Stimulated activated CD8-positive, alpha-beta memory T cell treated with anti-CD3 and anti-CD28 coated beads, Interleukin-4, amount 100 ng/mL, for 1 hour (primary cell): ENCODE data around the gene MYO18A.

Source experiments
- DNase-seq, 2 donors: peaks; one replicate each; pipeline ENCODE4 v3.0.0-alpha.2; 2020; ENCODE audit warnings: low read depth in 2 of 2, low spot score in 1 of 2

MYO18A gene

GRCh38 chr17:29124925-29125273, 55.3 kb downstream of the MYO18A start:
- DNase-seq, result no peak

GRCh38 chr17:29124135-29124924, 55.9 kb downstream of the MYO18A start:
- no peak for DNase-seq

- DNase-seq, result no peak
Observed at GRCh38 chr17:29123111-29123510, 57.1 kb downstream of the MYO18A start.

GRCh38 chr17:29121442-29121841, 58.8 kb downstream of the MYO18A start:
- no peak for DNase-seq

- no peak for DNase-seq
Observed at GRCh38 chr17:29120433-29120832, 59.8 kb downstream of the MYO18A start.

- DNase-seq, result no peak
Observed at GRCh38 chr17:29119265-29119664, 60.9 kb downstream of the MYO18A start.

- DNase-seq, result peak; percentile 62 to 72
Observed at GRCh38 chr17:29116804-29117753, 63.1 kb downstream of the MYO18A start.

- DNase-seq, result no peak
Observed at GRCh38 chr17:29115961-29116803, 64.0 kb downstream of the MYO18A start.

GRCh38 chr17:29115435-29115834, 64.8 kb downstream of the MYO18A start:
- DNase-seq, result no peak

GRCh38 chr17:29114141-29114540, 66.1 kb downstream of the MYO18A start:
- DNase-seq, result no peak

GRCh38 chr17:29113334-29113733, 66.9 kb downstream of the MYO18A start:
- DNase-seq, result no peak

GRCh38 chr17:29112771-29113295, 67.4 kb downstream of the MYO18A start:
- DNase-seq, result no peak

- DNase-seq, result peak; percentile 32 to 41
Observed at GRCh38 chr17:29111816-29112499, 68.2 kb downstream of the MYO18A start.

- no peak for DNase-seq
Observed at GRCh38 chr17:29110372-29110757, 69.8 kb downstream of the MYO18A start.

- no peak for DNase-seq
Observed at GRCh38 chr17:29109477-29110371, 70.5 kb downstream of the MYO18A start.

- no peak for DNase-seq
Observed at GRCh38 chr17:29108823-29109476, 71.2 kb downstream of the MYO18A start.

GRCh38 chr17:29107933-29108822, 72.0 kb downstream of the MYO18A start:
- DNase-seq, result no peak

- DNase-seq, result no peak
Observed at GRCh38 chr17:29107084-29107483, 73.1 kb downstream of the MYO18A start.
